Spleen (tissue), 11 donors: ENCODE results near the gene TUBGCP6. TPM values are rescaled to one million over a fixed set of nuclear protein-coding genes. Genes with fewer than 3 reads are reported as not detected.
A peak's percentile ranks its signal among the peaks of the same experiment; 100 is the strongest.

Experiments
- DNase-seq: peaks from one replicate; pipeline ENCODE4 v3.0.0-alpha.2; 2020
- H3K27ac ChIP-seq, 8 donors: fragments of 200-600 bp; sonication (generic) in 7 of 8; 1 replicate in 4 of 8; 2 replicates in 4 of 8; pipeline versions ENCODE4 v1.5.0 to v1.8.0; 2016 to 2021; ENCODE audit warnings: inconsistent platforms in 4 of 8, mild to moderate bottlenecking in 4 of 8, moderate library complexity in 1 of 8
- H3K27me3 ChIP-seq, 7 donors: fragments of 200-600 bp; sonication (generic) in 6 of 7; replicated peaks in 1 of 7; 1 replicate in 4 of 7; 2 replicates in 3 of 7; pipeline versions ENCODE4 v1.5.0 to v1.8.0; 2016 to 2021; ENCODE audit warnings: inconsistent platforms in 3 of 7, mild to moderate bottlenecking in 1 of 7
- H3K36me3 ChIP-seq, 6 donors: fragments of 200-600 bp; sonication (generic) in 5 of 6; 1 replicate in 4 of 6; 2 replicates in 2 of 6; pipeline versions ENCODE4 v1.5.0 to v1.8.0; 2016 to 2021; ENCODE audit warnings: inconsistent platforms in 2 of 6
- H3K4me1 ChIP-seq, 6 donors: fragments of 200-600 bp; sonication (generic) in 5 of 6; 1 replicate in 3 of 6; 2 replicates in 3 of 6; pipeline versions ENCODE4 v1.5.0 to v1.8.0; 2016 to 2021; ENCODE audit warnings: inconsistent platforms in 3 of 6
- H3K4me3 ChIP-seq, 8 donors: fragments of 200-600 bp; sonication (generic) in 7 of 8; 1 replicate in 4 of 8; 2 replicates in 4 of 8; pipeline versions ENCODE4 v1.5.0 to v1.8.0; 2016 to 2021; ENCODE audit warnings: inconsistent platforms in 4 of 8, mild to moderate bottlenecking in 4 of 8, moderate library complexity in 2 of 8
- H3K9me3 ChIP-seq, 8 donors: fragments of 200-600 bp; sonication (generic) in 7 of 8; 1 replicate in 4 of 8; 2 replicates in 4 of 8; pipeline versions ENCODE4 v1.5.0 to v1.8.0; 2016 to 2021; ENCODE audit warnings: inconsistent platforms in 4 of 8
- POLR2A ChIP-seq, 3 donors: fragments of 450-650 bp; IDR thresholded peaks; one replicate each; pipeline ENCODE4 v1.5.1; 2017; ENCODE audit warnings: antibody characterized with exemption in 3 of 3, mild to moderate bottlenecking in 1 of 3
- POLR2AphosphoS5 ChIP-seq, 3 donors: sonication (generic); formaldehyde crosslinking; IDR thresholded peaks; one replicate each; pipeline ENCODE4 v1.5.1; 2017; ENCODE audit warnings: antibody characterized with exemption in 3 of 3
- WGBS, 5 donors: extraction: QIAGEN DNeasy Blood & Tissue Kit in 3 of 5; methylation state at CpG; one replicate each; pipeline versions ENCODE4 v1.1.5 to v1.1.7; 2013 to 2018; 5-methylcytosine and 5-hydroxymethylcytosine counted together
- intact Hi-C: fragments of 100-400 bp; cut with DNase I; formaldehyde crosslinking; loops from one replicate; pipeline ENCODE4 v1.15.0; 2023; ENCODE audit warnings: low total_unique reads
- polyA plus RNA-seq, 3 donors: library from polyadenylated mRNA; stranded (reverse); fragments of 200-250 nt; gene quantifications; one replicate each; pipeline ENCODE4 v1.2.1, GENCODE V29; 2013
- total RNA-seq, 7 donors: library from RNA; depleted of rRNA in 3 of 7; stranded (reverse); fragments of >200 nt in 3 of 7; fragmentation: NEBNext Ultra II Directional in 4 of 7; extraction: Animal tissue kit (Norgen Biotek cat#: 25700) in 4 of 7; gene quantifications; one replicate each; pipeline versions ENCODE4 v1.1.0 to v1.2.1, GENCODE V29; 2016 to 2021
- TF ChIP-seq, protein P1 (sequence below), 11 experiments: fragments of 200-600 bp in 7 of 11; fragments of 450-650 bp in 4 of 11; sonication (generic) in 4 of 11; IDR thresholded peaks in 8 of 11; conservative IDR thresholded peaks in 3 of 11; 1 replicate in 7 of 11; 2 replicates in 4 of 11; pipeline versions ENCODE4 v1.4.0 to v1.8.0; 2016 to 2021; ENCODE audit warnings: antibody characterized with exemption in 11 of 11, inconsistent platforms in 4 of 11, mild to moderate bottlenecking in 1 of 11
- donor health status: healthy with polysubstance abuse.
- donor health status: DM: no; HTN: no; CAD: no; lungs with moderate emphysema.
- donor health status: DM: no; HTN: no; CAD: no.
- donor health status: Bipolar disorder and iron deficiency.
- donor health status: healthy.
- donor health status: DM: no; HTN: no; CAD: no.
- donor health status: DM: yes; HTN: yes; CAD: no.

TUBGCP6 gene
- total and polyA plus RNA-seq, 10 donors: 36.0 to 98.0 (median 69.3) TPM

DNA sequence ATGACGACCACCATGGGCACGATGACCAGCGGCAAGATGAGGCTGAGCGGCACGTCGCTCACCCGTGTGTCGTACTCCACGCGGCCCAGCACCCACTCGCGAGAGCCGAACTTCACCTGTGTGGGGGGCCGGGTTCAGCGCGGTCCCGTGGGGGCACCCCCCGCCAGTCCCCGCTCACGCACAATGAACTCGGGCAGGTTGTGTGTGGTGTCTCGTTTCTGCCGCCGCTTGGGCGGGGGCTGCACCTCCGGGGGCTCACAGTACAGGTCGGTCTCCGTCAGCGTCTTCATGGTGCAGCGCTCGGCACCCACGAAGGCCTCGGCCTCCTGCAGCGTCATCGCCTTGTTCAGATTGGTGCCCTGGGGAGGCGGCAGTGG lies 36.5 kb upstream of the TUBGCP6 start:
- H3K4me1 ChIP-seq: peaks cover 0 to 47% (median 22%) of the 10 kb centered on the region in 6 donors
- H3K4me3 ChIP-seq: no peak overlapping the region
- no peaks in the 10 kb centered on the region for H3K9me3 ChIP-seq
- DNase-seq: no peak
- intact Hi-C loops: no loop called here
- TF ChIP-seq POLR2A (IDR thresholded peaks at IDR 0.05) (no peak), POLR2AphosphoS5 (IDR thresholded peaks at IDR 0.05) (peak in 1 of 3 donors; percentile 37)
- 92 to 99% (median 93%) methylated on average over 3 to 36 of the region's 36 CpGs for WGBS, 5 donors
- H3K27me3 ChIP-seq: peaks cover 0 to 2% (median 0%) of the 10 kb centered on the region in 7 donors
- H3K27ac ChIP-seq: peak overlapping the region in 4 of 8 donors; percentile 52 to 64 (median 62)
- peaks cover 0 to 97% (median 77%) of the 10 kb centered on the region in 6 donors for H3K36me3 ChIP-seq

DNA sequence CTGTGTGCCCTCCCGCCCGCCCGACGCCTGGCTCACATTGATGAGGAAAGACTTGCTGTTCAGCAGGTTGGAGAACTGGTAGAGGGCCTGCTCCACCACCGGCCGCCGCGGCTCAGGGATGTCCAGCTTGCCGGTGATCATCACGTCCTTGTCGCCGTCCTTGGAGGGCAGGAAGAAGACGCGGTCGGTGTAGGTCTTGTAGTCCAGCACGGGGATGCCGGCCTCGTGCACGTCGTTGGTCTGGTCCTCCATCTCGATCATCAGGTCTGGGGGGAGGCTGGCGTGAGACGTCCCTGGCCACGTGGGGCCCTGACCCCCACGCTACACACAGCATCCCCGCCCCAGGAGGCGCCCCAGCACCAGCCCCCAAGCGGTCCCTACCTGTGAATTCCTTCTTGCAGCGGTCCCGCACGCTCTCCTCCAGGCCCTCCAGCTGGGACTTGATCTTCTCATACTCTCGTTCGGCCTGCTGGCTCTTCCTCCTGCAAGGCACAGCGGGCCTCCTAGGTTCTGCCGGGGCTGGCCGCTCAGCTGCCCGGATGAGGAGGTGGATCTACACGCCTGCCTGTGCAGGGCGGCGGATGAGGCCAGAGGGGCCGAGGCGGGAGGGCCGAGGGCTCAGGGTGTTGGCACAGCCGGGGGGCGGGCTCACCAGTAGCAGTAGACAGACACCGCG lies 36.0 kb upstream of the TUBGCP6 start:
- Histone ChIP-seq H3K36me3 (peaks cover 0 to 97% (median 74%) of the 10 kb centered on the region in 6 donors), H3K4me1 (peaks cover 0 to 47% (median 26%) of the 10 kb centered on the region in 6 donors), H3K27ac (peak overlapping the region in 1 of 8 donors; percentile 62), H3K9me3 (no peaks in the 10 kb centered on the region), H3K4me3 (no peak overlapping the region), H3K27me3 (no peaks in the 10 kb centered on the region)
- 86 to 93% (median 91%) methylated on average over 20 to 47 of the region's 47 CpGs for WGBS, 5 donors
- no peak for DNase-seq
- TF ChIP-seq POLR2A (IDR thresholded peaks at IDR 0.05) (no peak), POLR2AphosphoS5 (IDR thresholded peaks at IDR 0.05) (peak in 2 of 3 donors; percentile 9 to 42)
- intact Hi-C loops: no loop called here

DNA sequence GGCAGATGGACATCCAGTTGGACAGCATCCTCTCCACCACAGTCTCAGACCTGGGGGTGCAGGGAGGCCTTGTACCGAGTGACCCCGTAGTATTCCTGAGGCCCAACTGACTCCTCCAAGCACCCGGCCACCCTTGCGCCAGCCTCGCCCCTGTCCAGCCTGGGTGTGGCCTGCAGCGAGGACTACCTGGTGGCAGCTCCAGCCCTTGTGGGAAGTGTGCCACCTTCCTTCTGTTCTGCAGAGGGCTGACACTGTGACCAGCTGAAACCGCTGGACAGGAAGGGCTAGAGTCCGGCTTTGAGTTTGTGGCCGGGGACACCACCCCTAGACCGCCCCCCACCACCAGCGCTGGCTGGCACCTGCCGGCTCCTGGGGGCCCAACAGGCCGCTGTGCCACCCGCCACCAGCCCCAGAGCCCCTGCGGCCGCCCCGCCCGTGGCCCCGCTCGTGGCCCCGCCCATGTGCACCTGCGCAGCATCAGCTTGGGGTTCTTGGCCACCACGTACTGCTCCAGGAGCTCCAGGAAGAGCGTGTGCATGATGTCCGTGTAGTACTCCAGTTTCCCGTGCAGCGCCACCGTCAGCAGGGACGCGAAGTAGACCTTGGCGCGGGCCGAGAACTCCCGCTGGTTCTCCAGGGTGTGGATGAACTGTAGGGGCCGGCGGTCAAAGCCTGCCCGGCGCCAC lies 35.3 kb upstream of the TUBGCP6 start:
- Histone ChIP-seq H3K9me3 (no peaks in the 10 kb centered on the region), H3K27ac (peak overlapping the region in 1 of 8 donors; percentile 30), H3K36me3 (peaks cover 0 to 99% (median 77%) of the 10 kb centered on the region in 6 donors), H3K4me1 (peaks cover 0 to 52% (median 30%) of the 10 kb centered on the region in 6 donors), H3K27me3 (no peaks in the 10 kb centered on the region), H3K4me3 (no peak overlapping the region)
- DNase-seq: no peak
- intact Hi-C loops: no loop called here
- 88 to 97% (median 93%) methylated on average over 22 to 38 of the region's 38 CpGs for WGBS, 5 donors
- TF ChIP-seq POLR2AphosphoS5 (IDR thresholded peaks at IDR 0.05) (peak in 1 of 3 donors; percentile 27), POLR2A (IDR thresholded peaks at IDR 0.05) (no peak)
- TF ChIP-seq, protein P1, sequence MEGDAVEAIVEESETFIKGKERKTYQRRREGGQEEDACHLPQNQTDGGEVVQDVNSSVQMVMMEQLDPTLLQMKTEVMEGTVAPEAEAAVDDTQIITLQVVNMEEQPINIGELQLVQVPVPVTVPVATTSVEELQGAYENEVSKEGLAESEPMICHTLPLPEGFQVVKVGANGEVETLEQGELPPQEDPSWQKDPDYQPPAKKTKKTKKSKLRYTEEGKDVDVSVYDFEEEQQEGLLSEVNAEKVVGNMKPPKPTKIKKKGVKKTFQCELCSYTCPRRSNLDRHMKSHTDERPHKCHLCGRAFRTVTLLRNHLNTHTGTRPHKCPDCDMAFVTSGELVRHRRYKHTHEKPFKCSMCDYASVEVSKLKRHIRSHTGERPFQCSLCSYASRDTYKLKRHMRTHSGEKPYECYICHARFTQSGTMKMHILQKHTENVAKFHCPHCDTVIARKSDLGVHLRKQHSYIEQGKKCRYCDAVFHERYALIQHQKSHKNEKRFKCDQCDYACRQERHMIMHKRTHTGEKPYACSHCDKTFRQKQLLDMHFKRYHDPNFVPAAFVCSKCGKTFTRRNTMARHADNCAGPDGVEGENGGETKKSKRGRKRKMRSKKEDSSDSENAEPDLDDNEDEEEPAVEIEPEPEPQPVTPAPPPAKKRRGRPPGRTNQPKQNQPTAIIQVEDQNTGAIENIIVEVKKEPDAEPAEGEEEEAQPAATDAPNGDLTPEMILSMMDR (IDR thresholded peaks at IDR 0.05 in 8 of 11, conservative IDR thresholded peaks at IDR 0.05 in 3 of 11): no peak

DNA sequence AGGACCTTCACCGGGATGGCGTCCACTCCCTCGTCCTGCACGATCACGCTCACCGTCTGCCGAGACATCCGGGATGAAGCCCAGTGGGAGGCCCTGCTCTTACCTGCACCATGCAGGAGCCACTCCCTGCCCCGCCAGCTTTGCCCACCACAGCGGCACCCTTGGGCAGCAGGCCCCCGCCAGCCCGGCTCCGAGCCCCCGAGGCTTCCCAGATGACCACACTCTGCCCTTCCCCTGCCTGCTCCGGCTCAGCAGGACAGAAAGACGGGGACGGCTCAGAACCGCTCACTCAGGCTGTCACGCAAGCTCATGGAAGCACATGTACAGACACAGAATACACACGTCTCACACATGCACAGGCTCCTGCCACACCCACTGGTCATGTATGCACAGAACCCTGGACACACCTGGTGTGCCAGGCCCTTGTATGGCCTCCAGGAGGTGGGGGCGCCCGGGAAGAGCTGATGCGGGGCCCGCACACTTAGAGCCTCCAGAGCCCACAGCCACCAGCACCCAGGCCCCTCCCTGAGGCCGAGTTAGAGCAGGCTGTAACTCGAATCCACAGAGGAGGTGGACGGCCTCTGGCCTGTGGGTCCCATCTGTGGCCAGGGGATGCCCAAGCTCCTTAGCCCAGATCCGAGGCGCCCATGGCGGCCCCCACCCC lies 34.3 kb upstream of the TUBGCP6 start:
- no peak for TF ChIP-seq POLR2A (IDR thresholded peaks at IDR 0.05)
- peak in 2 of 3 donors; percentile 6 to 38 for TF ChIP-seq POLR2AphosphoS5 (IDR thresholded peaks at IDR 0.05)
- TF ChIP-seq, protein P1 (IDR thresholded peaks at IDR 0.05 in 8 of 11, conservative IDR thresholded peaks at IDR 0.05 in 3 of 11): no peak
- peaks cover 0 to 57% (median 35%) of the 10 kb centered on the region in 6 donors for H3K4me1 ChIP-seq
- intact Hi-C loops: no loop called here

More for the DNA sequence above, 34.3 kb upstream of the TUBGCP6 start:
- Histone ChIP-seq H3K27me3 (no peaks in the 10 kb centered on the region), H3K27ac (no peak overlapping the region), H3K36me3 (peaks cover 0 to 97% (median 77%) of the 10 kb centered on the region in 6 donors), H3K4me3 (no peak overlapping the region), H3K9me3 (no peaks in the 10 kb centered on the region)
- no peak for DNase-seq
- 88 to 93% (median 91%) methylated on average over 22 to 30 of the region's 30 CpGs for WGBS, 5 donors
